HG03159 (cell line): Measurements from ENCODE around the gene HEXIM1.
A peak's percentile ranks its signal among the peaks of the same experiment; 100 is the strongest.

Source experiments
- ATAC-seq: cut with Tn5 transposase; IDR thresholded peaks from one replicate; pipeline ENCODE4 v1.9.1; 2021; ENCODE audit warnings: mild to moderate bottlenecking, moderate library complexity; ENCODE audit not compliant: unreplicated experiment

The HEXIM1 gene

DNA sequence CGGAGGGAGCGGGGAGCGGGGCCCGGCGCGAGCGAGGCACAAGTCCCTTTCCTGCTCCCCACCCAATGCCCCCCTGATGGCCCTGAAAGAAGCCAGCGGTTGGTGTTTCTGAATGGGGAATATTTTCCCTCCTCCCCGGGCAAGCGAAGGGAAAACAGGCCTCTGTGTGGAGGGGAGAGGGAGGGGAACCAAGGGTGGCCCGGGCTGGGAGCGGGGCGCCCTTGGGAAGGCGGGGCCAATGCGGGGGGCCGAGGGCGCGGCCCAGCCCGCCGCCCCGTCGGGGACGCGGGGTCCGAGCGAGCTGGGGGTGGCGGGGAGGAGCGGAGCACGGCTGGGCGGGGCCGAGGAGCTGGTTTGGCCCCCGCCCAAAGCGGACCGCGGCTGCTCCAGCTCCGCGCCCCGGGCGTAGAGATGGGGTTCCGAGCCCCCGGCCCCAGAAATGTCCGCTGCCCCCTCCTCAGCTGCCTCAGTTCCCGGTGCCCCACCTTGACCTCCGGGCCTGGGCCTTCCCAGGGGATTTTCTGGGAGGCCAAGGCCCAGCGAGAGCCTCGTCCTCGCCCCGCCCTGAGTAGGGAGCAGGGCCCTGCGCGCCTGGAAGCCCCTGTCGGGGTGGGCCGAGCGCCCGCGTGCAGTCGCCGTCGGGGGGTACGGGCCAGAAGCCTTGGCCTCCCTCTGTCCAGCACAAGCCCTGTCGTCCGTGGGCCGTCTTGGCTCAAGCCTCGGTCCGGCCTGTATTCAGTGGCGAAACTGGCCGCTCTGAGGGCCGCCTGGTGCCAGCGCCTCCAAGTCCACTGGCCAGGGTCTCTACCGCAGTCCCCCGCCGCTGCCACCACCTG lies 3.9 kb upstream of the HEXIM1 start:
- ATAC-seq: no peak

DNA sequence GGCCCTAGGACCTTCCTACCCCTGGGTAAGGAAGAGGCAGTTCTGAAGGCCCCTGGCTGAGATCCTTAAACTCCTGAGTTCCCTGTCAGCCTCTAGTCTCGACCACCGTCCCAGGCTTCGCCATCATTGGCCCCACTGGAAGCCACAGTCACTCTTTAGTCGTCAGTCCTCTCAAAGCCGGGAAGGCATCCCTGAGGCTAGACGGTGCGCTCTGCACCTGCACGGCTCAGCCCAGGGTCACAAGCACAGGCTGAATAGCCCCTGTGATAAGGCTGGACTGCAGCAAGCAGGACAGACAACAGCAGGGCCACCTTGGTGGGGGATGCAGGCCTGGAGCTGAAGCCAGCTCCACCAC lies 3.3 kb upstream of the HEXIM1 start:
- ATAC-seq: no peak

GRCh38 chr17:45146166-45146565 lies 2.1 kb upstream of the HEXIM1 start:
- no peak for ATAC-seq

GRCh38 chr17:45146592-45146889 lies 1.7 kb upstream of the HEXIM1 start:
- ATAC-seq: no peak

- ATAC-seq: no peak
Measured at GRCh38 chr17:45146890-45147580, 1.2 kb upstream of the HEXIM1 start.

DNA sequence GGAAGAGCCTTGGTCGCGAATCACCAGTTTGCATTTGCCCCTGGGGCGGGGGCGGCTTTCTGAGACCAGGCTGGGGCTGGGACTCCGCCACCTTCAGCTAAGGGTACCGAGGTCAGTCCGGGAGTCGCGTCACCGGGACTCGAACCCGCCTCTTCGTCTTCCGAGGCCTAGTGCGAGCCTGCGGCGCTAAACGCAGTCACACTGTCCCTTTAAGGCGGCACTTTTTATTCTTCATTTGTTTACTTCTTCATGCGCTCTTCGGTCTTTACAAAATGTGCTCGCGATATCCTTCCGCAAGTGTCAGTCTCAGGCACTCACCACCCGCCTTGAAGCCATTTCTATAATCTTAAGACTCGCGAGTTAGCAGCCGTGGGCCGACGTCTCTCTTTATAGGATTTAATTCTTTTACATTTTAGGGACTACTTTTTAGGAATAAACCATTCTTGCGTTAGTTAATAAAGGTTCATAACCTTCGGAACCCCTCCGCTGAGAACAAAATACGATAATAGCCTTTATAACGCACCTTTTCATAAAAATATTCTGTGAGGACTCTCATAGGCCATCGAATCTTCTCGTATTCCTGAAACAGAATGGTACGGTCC lies 593 bp upstream of the HEXIM1 start:
- no peak for ATAC-seq

GRCh38 chr17:45149037-45149668 lies 878 bp downstream of the HEXIM1 start:
- ATAC-seq: no peak

DNA sequence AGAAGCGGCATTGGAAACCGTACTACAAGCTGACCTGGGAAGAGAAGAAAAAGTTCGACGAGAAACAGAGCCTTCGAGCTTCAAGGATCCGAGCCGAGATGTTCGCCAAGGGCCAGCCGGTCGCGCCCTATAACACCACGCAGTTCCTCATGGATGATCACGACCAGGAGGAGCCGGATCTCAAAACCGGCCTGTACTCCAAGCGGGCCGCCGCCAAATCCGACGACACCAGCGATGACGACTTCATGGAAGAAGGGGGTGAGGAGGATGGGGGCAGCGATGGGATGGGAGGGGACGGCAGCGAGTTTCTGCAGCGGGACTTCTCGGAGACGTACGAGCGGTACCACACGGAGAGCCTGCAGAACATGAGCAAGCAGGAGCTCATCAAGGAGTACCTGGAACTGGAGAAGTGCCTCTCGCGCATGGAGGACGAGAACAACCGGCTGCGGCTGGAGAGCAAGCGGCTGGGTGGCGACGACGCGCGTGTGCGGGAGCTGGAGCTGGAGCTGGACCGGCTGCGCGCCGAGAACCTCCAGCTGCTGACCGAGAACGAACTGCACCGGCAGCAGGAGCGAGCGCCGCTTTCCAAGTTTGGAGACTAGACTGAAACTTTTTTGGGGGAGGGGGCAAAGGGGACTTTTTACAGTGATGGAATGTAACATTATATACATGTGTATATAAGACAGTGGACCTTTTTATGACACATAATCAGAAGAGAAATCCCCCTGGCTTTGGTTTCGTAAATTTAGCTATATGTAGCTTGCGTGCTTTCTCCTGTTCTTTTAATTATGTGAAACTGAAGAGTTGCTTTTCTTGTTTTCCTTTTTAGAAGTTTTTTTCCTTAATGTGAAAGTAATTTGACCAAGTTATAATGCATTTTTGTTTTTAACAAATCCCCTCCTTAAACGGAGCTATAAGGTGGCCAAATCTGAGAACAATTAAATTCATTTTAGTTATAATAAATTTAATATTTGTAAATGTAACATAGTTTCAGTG lies 1.7 kb downstream of the HEXIM1 start:
- no peak for ATAC-seq

GRCh38 chr17:45150911-45151809 lies 2.9 kb downstream of the HEXIM1 start:
- ATAC-seq: no peak

DNA sequence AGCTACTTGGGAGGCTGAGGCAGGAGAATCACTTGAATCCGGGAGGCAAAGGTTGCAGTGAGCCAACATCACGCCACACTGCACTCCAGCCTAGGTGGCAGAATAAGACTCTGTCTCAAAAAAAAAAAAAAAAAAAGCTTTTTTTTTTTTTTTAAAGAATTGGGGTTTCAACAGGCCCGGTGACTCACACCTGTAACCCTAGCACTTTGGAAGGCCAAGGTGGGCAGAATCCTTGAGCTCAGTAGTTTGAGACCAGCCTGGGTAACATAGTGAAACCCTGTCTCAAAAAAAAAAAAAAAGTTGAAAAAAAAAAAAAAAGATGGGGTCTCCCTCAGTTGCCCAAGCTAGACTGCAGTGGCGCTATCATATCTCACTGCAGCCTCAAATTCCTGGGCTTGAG lies 6.8 kb downstream of the HEXIM1 start:
- ATAC-seq: no peak

DNA sequence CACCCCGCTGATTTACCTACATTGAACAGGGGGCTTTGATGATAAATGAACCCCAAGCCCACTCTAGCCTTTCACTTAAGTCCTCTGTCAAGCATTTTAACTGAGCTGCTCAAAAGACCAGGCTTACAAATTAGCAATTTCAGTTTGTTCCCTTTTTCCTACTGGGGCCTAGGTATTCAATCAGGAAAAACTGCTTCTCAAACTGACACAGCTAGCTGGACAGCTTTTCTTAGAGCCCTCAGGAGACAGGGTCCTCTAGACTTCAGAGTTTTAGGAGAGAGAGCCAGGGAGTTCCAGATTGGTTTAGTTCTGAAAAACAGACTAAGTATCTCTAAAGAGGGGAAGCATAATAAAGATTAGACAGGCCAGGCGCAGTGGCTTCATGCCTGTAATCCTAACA lies 7.2 kb downstream of the HEXIM1 start:
- ATAC-seq: no peak

DNA sequence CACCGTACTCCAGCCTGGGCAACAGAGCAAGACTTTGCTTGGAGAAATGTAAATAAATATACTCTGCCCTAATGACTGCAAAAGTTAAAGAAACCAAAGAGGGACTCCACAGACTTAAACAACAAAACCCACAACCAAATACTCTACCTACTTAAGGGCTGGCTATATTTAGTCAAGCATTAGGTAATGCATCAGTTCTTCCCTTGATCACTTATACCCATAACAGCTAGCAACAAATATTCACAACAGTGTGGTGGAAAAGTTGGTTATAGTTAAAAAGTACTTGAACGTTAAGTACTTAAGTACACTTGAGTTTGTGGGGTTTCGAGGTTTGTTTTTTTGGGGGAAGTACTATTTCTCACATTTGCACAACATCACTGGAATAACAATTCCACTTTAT lies 8.0 kb downstream of the HEXIM1 start:
- no peak for ATAC-seq

DNA sequence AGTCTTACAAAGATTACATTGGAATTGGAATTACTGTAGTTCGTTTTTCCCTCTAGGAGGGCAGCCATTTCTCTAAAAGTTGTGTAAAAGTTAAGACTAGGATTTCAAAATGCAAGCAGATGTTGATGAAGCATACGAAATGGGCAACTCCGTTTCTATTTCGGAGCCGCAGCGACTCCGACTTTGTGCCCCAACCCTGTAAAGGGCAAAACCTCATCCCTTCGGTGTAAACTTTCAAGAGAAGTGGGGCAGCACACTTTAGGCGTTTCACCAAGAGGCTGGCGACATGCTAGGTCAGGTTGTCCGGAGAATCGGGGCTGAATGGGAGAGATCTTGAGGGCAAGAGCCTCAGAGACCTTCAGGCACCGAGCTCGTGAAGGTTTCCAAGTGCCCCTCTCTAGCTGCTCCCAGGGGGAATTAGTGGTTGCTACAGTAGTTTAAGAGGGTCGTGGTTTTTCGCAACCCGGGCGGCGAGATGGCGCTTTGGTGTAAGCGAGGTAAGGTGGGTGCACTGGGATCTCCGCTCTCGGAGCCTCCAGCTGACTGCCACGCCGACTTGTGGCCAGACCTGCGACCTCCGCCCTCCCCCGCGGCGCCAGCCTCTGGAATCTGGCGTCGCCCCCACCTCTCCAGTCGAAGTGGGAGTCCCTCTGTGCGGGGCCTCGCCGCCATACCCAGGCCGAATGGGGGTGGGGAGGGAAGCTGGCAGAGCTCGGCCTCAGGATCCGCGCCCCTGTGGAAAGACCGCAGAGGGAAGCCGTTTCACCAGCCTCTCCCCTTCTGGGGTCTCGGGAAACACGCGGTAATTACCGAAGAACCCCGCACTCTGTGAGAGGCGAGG lies 12.4 kb downstream of the HEXIM1 start:
- ATAC-seq: peak; percentile 20

- ATAC-seq: peak; percentile 86
Measured at GRCh38 chr17:45161288-45162024, 13.2 kb downstream of the HEXIM1 start, which contains the start of gene HEXIM2. Gene HEXIM2 (plus strand): TSS chr17:45161875. CDS start chr17:45162794, 919 bp downstream.

DNA sequence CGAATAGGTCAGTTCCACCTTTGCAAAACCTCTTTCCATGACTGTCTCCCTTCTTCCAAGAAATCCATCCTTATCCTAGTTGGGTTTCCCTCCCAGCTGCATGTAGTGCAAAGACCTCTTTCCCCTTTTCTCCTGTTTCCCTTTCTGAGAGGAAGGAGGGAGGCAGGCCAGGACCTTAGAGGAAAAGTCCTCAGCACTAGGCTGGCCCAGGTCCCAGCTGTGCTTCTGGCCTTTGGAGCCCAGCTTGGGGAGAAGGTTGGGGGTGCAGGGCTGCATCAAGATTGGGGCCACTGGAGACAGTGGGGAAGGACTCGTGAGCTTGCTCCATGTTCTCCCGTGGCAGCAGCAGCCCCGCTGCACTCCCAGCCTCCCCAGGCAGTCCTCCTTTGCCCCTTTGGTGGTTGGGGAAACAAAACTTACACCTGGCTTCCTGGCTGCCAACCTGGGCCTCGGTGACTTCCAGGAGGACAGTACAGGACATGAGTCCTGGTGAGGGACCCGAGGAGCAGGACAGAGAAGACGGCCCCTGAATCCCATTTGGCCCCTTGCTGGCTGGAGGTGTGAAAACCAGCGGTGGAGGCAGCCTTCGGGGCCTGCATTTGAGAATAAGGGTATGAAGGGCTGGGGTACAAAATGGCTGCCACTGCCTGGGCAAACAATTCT lies 13.9 kb downstream of the HEXIM1 start:
- no peak for ATAC-seq

- ATAC-seq: no peak
Measured at GRCh38 chr17:45164734-45165269, 16.5 kb downstream of the HEXIM1 start.
